NCI-H748 treated with DMSO at 0.1 percent for 48 hours (cell line): Measurements from ENCODE around the gene FAM131C.
"Not testable (repeated sequence)": the region's sequence is repeated elsewhere in the genome, so short reads cannot be mapped to it uniquely, and the experiment has no call there.

Experiments used
- DNase-seq: peaks from one replicate; lab custom pipeline; 2025; lab: John Stamatoyannopoulos, UW

The FAM131C gene

DNA sequence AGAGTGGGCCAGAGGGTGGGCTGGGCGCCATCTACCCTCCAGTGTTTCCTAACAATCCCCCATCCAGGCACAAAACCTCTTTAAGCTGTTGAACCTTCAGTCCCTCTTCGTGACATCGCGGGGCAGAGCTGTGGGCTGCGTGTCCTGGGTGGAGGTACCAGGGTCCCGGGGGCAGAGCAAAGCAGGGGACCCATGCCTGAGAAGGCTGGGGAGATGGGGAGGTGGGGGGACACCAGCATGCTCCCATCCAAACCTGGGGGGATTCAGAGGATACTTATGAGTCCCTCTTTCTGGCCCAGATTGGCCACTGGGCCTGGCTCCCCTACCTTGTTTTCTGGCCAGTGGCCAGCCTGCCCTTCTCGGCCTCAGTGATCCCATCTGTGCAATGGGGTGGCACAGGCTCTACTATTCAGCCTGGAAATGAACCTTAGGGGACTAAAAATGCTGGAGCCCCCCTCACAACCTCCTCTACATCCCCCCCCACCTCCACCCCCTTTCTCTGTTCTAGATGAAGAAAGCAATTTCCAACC lies 40.3 kb downstream of the FAM131C start:
- DNase-seq, result not testable (repeated sequence)

DNA sequence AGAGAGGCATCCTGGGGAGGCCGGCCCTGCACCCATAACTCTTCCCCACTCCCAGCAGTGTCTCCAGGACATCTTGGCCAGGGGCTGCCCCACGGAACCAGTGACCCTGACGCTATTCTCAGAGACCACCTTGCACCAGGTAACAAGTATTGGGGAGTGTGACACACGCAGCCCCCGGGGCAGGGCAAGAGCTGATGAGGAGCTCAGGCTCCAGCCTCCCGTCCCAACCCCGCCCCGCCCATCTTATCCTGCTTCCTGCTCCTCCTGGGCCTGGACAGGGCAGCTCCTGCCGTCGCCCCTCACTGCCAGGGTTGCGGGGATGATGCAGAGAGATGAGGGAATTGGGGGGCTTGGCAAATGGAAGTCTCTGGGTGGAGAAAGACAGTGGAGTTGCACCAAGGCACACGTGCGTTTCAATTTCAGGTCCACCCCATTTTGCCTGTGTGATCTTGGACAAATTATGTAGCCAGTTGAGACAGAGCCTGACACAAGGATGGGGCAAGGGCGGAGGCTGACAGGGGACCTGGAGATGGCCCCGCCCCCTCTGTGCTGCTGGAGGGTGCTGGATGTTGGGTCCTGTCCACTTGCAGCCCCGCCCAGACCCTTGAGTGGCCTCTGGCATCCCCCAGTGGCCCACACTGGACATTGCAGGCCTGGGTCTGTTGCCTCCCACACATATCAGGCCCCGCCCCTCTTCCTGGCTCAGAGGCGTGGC lies 40.9 kb downstream of the FAM131C start:
- DNase-seq, result peak; percentile 59

DNA sequence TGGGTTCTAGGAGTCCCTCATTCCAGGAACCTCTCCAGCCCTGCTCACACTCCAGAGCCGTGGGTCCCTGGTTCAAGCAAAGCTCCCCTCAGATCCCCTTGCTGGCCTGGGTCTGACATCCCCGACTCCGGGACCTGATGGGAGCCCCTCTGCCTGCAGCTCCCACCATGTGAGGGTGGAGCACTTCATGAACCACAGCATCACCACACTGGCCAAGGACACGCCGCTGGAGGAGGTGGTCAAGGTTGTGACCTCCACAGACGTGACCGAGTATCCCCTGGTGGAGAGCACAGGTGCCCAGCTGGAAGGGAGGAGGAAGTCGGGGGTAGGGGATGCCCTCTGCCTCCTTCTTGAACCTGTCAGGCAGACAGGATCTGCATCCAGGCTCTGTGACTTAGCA lies 41.9 kb downstream of the FAM131C start:
- no peak for DNase-seq

DNA sequence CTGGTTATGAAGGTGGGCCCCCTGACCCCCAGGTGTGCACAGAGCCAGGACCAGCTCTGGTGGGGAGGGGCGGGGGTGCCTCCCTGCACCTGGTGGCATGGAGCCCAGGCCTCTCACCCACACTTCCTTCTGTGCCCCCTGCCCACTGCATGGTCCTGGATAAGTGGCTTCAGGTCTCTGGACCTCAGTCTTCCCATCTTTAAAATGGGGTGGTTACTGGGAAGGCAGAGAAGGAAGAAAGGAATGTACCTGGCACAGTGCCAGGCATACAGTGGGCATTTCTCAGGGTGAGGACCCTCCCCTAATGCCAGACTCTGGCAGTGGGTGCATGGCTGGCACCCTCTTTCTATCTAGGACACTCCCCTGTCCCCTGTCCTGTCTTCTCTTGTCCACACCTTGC lies 44.2 kb downstream of the FAM131C start:
- no peak for DNase-seq

DNA sequence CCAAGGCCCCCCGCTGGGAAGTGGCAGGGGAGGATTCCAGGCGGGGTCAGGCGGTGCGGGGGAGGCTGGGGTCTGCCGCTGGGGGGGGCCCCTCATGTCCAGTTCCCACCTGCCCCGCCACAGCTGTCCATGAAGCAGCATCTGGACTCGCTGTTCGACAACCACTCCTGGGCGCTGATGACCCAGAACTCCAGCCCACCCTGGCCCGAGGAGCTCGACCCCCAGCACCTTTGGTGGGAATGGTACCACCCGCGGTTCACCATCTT lies 44.5 kb downstream of the FAM131C start:
- DNase-seq, result not testable (repeated sequence)

DNA sequence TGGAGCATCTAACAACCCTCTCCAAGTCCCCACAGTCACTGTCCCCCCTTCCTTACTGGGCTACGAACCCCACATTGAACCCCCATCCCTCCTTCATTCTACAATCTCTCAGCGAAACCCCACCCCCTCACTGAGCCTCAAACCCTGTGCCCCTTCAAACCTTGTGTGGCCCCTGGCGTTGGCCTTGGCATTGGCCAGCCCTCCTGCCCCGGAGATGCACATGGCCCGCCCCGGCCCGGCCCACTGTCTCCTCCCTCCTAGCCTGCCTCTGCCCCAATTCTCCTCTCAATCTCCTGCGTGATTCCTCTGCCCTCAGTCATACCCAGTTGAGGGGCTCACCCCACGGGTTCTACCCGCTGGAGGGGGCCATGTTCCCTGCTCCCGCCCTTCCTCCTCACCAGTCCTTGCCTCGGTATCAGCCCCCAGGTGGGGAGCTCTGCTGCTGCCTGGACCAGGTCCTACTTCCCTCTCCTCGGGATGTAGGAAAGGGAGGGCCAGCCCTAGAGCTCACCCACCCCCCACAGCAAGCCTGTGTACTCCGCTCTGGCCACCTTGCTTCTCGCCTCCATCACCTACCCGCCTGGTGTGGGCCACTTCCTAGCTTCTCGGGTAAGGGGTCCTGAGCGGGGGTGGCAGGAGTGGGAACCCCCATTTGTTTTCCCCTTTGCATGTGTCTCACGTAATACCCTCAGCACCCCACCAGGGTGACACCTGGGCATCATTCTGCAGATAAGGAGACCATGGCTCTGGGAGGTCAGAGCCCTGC lies 45.0 kb downstream of the FAM131C start:
- no peak for DNase-seq

DNA sequence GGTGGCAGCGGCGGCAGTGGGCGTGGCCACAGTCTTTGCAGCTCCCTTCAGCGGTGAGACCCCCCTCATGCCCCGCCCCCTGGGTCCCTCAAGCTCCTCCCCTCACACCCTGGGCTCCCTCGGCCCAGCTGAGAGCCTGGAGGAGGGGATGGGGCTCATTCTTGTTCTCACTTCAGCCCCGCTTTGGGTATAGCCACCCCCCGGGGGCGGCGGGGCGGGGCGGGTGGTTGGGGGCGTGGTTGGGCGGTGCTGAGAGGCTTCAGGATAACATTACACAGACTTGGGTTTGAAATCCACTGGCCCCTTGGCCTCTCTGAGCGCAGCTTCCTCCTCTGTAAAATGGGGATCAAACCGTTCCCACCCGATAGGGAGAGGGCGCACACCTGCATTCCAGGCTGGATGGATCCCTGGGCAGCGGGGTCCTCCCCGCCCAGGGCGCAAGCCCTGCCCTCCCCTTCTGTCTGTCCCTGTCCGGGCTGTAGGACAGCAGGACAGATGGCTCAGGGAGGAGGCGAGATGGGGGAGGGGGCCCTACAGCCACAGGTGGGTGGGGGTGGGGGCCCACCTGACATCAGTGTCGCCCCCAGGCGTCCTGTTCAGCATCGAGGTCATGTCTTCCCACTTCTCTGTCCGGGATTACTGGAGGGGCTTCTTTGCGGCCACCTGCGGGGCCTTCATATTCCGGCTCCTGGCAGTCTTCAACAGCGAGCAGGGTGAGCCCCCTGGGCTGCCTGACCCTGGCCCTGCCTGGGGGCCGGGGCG lies 46.5 kb downstream of the FAM131C start:
- peak; percentile 21 for DNase-seq

DNA sequence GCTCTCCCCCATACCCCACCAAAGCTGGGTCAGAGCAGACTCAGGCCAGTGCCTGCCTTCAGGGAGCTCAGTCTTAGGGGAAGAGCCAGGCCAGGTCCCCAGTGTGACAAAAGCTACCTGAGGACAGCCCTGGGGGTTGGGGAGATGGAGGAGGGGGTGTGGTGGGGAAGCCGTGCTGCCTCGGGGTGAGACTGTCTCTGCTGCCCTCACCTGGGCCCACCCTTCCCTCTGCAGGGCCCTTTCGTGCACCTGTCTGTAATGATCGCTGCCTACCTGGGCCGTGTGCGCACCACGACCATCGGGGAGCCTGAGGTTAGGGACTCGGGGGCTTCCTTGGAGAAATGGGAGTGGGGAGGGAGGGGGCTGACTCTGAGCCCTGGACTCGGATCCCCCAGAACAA lies 47.1 kb downstream of the FAM131C start:
- DNase-seq, result not testable (repeated sequence)

DNA sequence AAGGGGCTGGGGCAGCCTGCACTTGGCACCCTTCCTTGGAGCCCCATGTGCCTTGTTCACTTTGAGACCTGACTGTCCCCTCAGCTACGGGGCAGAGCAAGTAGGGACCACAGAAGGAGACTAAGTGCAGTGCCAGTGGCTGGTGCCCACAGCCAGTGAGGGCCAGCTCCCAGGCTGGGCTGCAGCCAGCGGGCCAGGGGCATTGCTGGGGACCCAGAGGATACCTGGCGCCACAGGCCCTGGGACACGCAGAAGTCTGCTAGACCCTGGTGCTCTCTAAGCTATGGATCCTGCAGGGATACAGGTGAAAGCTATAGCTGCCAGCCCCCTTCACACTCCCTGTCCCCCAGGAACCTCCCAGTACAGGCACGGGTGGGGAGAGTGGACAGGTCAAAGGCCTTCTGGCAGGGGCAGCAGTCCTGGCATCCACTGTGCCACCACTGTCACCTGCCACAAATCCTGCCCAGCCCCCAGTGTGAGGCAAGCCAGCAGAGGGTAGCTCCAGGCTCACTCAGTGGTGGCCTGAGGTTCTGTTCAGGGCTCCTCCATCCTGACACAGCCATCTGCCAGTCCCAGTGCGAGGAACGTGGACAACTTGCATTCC lies 50.3 kb downstream of the FAM131C start:
- no peak for DNase-seq

DNA sequence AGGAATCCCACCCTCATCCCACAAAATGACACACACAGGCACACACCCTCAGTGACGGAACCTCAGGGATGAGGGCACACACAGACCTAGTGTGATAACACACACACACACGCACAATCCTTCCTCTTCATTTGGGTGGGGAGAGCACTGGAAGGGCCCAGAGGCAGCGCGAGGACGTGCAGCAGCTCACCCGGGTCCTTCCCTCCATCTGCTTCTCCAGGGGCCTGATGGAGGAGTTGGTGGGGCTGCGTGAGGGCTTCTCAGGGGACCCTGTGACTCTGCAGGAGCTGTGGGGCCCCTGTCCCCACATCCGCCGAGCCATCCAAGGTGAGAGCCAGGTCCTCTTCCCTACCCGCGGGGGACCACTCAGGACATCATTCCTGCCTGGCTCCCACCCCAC lies 51.1 kb downstream of the FAM131C start:
- DNase-seq, result no peak

DNA sequence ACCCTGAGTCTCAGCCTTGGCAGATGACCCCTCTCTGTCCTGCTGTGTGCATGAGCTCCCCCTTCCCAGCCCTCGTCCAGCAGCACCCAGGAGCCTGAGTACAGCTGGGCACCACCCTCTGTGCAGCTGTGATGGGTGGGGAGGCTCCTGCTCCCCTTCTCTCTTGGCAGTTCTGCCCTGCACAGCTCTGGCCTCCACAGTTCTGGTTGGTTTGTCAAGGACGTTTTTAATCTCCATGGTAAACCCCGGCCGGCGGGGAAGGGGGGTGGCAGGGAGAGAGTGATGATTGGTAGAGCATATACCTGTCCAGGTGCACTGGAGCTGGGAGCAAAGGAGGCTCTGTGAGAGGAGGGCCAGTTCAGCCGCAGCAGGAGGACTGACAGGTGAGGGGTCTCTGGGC lies 51.8 kb downstream of the FAM131C start, which contains the start of gene CLCNKA:
Gene CLCNKA (plus strand): TSS at position 356 of the 400 bp plus-strand sequence. CDS start 584 bp downstream, outside the sequence.
- no peak for DNase-seq

DNA sequence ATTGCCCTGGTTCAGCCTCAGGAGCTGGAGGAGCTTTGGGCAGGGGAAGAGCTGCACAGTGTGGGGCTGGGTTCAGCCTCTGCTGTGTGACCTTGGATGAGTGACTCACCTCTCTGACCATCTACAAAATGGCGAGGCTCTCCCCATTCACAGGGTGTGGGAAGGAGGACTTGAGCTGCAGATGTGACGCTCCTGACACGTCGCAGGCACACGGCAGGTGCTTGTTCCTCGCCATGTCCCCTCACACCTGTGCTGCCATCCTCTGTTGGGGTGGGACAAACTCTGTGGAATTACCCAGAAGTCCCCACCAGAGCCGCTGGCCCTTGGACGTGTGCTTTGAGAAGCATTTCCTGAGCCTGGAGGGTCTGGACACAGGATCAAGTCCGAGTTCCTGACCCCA lies 52.6 kb downstream of the FAM131C start:
- DNase-seq, result not testable (repeated sequence)

DNA sequence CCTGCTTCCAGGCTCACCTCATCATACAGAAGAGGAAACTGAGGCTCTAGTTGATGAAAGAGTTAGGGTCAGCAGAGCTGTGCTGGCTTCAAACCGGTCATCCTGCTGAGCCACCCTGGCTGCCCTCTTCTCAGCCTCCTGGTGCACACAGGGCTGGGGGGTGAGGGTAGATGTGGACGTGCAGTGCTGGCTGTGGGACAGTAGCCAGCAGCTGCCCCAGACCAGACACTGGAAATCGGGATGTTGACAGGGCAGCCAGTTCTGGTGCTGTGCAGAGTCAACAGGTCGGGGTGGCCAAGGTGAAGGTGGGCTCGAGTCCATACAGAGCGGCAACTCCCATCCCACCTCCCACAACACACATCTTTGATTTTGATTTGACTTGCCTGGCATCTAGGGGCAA lies 53.1 kb downstream of the FAM131C start:
- no peak for DNase-seq

DNA sequence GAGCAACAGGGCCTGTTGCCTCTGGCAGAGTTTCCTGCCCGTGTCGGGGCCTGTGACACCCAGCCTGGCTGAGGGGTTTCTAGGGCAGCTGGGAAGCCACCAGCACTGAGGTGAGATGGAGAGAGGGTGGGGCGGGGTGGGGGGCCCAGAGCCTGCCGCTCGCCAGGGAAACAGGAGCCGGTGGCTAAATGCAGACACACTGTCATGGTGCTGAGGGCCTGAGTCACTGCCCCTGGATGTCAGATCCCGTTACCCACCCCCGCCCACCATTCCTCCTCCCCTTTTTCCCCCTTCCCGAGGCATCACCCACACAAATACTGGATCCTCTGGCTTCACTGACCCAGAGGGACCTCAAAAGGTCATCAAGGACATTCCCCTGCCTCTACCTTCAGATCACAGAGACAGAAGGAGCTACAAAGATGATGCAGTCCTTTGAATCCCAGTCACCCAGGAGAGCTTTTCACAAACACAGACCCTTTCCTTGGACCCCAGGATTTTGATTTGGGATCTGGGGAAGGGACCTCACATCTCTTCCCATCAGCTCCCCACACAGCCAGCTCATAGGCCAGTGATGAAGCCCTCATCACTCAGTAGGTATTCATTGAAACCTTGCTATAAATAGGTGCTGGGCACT lies 53.7 kb downstream of the FAM131C start:
- DNase-seq, result no peak

DNA sequence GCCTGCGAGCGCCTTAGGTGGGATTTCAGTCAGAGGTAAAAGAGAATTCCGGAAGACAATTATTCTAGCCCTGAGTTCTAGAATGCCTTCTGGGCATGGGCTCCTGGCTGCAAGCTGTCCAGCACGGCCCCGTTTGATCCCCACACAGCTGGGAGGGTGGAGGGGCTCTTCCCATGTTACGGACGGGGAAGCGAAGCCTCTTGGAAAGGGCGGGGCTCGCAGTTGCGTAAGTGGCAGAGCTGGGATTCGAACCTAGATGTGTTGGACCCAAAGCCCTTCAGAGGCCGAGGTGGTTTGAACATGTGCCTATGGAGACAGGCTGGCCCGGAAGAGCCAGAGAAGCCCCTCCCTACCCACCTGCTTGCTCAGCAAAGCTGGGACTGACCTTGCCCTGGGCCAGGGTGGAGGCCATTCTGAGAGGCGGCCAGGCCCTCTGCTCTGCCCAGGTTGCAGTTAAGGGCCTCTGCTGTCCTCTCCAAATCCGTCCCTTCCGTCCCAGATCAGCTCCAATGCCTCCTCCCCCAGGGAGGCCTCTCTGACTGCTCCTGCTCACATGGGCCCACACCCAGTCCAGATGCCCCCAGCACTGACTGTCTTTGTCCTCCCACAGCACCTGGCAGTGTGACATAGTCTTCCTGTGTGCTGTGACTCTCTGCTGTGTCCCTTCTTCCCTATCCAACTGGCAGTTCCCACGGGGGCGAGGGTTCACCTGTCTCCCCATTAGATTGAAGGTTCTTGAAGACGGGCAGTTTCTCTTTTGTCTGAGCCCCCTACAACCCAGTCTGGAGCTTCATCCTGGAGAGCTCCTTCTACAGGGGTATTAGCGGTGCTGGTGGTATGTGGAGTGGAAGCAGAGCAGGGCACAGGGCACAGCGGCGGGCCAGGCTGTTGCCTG lies 54.5 kb downstream of the FAM131C start:
- DNase-seq, result no peak

DNA sequence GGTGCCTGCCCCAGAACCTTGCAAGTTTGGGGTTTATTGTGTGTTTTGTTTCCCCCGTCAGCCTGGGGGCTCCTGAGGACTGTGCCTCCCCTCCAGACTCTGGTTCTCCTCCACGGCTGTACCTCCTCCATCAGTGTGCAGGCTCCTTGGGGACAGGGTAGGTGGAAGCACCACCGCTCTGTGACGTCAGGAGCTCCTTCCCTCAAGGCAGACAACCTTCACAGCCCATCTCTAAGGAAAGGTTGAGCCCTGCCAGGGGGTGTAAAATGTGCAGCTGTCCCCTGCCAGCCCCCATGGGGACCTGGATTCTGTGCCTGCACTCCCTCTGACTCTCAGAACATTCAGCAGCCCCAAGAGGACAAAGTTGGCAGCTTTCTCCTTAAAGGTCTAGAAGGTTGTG lies 55.1 kb downstream of the FAM131C start:
- no peak for DNase-seq

DNA sequence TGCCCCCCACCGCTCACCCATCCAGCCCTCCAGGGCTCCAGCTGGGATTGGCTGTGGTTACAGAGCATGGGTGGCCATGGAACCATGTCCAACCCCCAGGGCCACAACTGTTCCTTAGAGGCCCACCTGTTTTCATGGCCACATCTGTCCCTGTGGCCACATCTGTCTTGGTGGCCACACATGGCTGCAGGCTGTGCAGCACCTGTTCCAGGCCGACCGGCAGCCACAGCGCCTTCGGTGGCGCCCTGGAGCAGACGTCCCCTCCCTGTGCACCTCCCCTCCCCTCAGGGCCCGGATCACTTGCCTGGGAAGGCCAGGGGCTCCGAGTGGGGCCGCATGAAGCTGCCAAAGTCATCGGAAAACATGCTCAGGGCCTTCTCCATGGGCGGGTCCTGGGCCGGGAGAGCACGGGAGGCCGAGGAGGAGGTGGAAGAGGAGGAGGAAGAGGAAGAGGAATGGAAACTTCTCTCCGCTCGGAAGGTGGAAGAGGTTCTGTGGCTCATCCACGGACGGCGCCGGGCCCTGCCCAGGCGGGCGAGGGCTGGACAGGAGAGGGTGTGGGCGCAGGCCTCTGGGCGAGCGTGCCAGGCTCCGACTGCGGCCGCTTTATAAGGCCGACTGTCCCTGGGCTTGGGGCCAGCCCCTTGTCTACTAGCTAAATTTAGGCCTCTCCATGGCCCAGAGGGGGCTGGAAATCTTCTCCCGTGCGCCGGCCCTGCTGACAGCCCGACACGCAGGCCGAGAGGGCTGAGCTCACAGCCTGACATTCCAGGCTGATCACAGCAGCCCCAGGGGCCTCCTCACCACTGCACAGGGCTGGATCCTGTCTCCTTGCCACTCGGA lies 55.8 kb downstream of the FAM131C start, which contains the start of gene HSPB7:
Gene HSPB7 (minus strand): TSS at position 583 of the 843 bp plus-strand sequence. CDS start 80 bp downstream, at position 503.
- no peak for DNase-seq

DNA sequence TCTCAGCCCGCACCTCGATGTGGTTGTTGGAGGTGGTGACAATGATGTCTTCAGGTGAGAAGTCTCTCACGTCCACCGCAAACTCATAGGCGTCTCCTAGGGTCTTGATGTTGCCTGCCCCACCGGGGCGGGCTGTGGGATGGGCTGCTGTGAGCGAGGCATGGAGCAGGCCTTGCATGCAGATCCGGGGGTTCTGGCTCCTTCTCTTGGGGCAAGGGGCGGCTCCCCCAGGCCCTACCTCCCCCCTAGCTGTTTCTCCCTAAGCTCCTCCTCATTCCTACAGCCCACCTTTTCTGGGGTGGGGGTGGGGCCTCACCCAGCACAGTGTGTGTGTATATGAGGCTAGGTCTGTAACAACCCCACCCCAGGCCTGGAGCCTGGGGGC lies 56.4 kb downstream of the FAM131C start:
- DNase-seq, result no peak
